Hematopoietic multipotent progenitor cell treated with erythropoietin and hydrocortisone succinate and interleukin-3 and kit ligand, for 17 days (in vitro differentiated cells): ENCODE results near the gene FAM237B.
"Not testable (repeated sequence)": the region's sequence is repeated elsewhere in the genome, so short reads cannot be mapped to it uniquely, and the experiment has no call there.

Source experiments
- DNase-seq: peaks from one replicate; pipeline ENCODE4 v3.0.0-alpha.2; 2015; ENCODE audit warnings: low spot score

Gene FAM237B

GRCh38 chr7:90320801-90321494 is at the start of gene FAM237B:
FAM237B (minus strand) TSS chr7:90321304; CDS start chr7:90319748, 1,556 bp downstream.
- DNase-seq: no peak

- DNase-seq: no peak
These were observed 30.9 kb upstream of the FAM237B start for GRCh38 chr7:90351987-90352386.

GRCh38 chr7:90350032-90350431 is 28.9 kb upstream of the FAM237B start:
- not testable (repeated sequence) for DNase-seq

- no peak for DNase-seq
These were observed 28.2 kb upstream of the FAM237B start for GRCh38 chr7:90349305-90349704.

- DNase-seq: no peak
These were observed 26.7 kb upstream of the FAM237B start for GRCh38 chr7:90347759-90348158.

GRCh38 chr7:90346336-90347125 is 25.4 kb upstream of the FAM237B start, which contains the start of gene GTPBP10:
GTPBP10 (plus strand) TSS chr7:90346716; CDS start chr7:90346742, 26 bp downstream.
- peak; percentile 92 for DNase-seq

- DNase-seq: no peak
These were observed 24.7 kb upstream of the FAM237B start for GRCh38 chr7:90345595-90346335.

GRCh38 chr7:90345016-90345415 is 23.9 kb upstream of the FAM237B start:
- DNase-seq: no peak

GRCh38 chr7:90337106-90337505 is 16.0 kb upstream of the FAM237B start:
- DNase-seq: no peak

GRCh38 chr7:90334926-90335325 is 13.8 kb upstream of the FAM237B start:
- DNase-seq: not testable (repeated sequence)

GRCh38 chr7:90334193-90334843 is 13.2 kb upstream of the FAM237B start:
- no peak for DNase-seq

GRCh38 chr7:90326500-90326899 is 5.4 kb upstream of the FAM237B start:
- DNase-seq: no peak

- DNase-seq: no peak
These were observed 1.7 kb upstream of the FAM237B start for GRCh38 chr7:90322837-90323236.

GRCh38 chr7:90320418-90320800 is 695 bp downstream of the FAM237B start:
- DNase-seq: no peak

- no peak for DNase-seq
These were observed 1.1 kb downstream of the FAM237B start for GRCh38 chr7:90320014-90320413.

GRCh38 chr7:90313907-90314306 is 7.2 kb downstream of the FAM237B start:
- no peak for DNase-seq

GRCh38 chr7:90312745-90313144 is 8.4 kb downstream of the FAM237B start:
- no peak for DNase-seq

GRCh38 chr7:90311175-90311574 is 9.9 kb downstream of the FAM237B start:
- DNase-seq: no peak

- DNase-seq: no peak
These were observed 11.2 kb downstream of the FAM237B start for GRCh38 chr7:90309872-90310271.

- DNase-seq: no peak
These were observed 17.9 kb downstream of the FAM237B start for GRCh38 chr7:90303241-90303640.

- no peak for DNase-seq
These were observed 22.7 kb downstream of the FAM237B start for GRCh38 chr7:90298145-90299038.
